ENCODE data around the gene ATPAF2.

Gene ATPAF2

DNA sequence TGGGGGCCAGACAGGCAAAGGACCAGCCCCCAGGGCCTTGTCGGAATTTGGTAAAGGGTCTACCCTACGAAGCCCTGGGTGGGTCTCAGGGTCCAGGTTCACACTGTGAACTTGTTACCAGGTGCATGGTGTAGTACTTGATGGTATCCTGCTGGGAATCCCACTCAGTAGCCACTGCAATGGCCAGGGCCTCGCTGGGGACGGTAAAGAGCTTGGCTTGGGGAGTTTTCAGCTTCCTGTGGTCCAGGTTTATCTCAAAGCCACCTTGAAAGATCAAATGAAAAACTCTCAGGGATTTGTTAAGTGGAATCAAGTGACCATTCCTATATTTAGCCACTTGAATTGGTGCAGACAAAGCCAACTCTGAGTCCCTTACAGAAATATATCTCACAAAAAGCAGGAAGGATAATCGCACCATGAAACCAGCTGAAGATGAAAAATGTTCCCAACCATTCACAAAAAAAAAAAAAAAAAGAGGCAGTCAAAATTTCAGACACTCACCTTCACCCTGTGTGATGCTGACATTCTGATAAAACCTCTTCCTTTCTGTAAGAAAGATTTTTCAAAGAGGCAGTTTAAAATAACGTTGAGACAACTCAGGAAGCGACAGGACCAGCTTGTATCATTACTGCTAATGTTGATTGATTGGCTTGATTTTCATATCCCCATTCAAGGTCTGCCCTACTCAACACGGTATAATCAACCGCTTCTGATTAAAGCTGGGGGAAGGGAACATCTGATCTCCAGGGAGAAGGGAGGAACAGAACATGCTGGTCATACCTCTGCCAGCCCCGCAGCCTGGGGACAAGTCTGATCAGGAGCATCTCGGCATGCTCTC lies 10.6 kb downstream of the ATPAF2 start:
- Mint-ChIP-seq H3K36me3 (ENCODE audit: low read depth) (peaks cover 46% of the 10 kb centered on the region), H3K4me3 (no peak overlapping the region), H3K27ac (no peak overlapping the region), H3K4me1 (ENCODE audit: low read depth) (peaks cover 40% of the 10 kb centered on the region), H3K9me3 (no peaks in the 10 kb centered on the region), H3K27me3 (no peaks in the 10 kb centered on the region)
- no peak for DNase-seq

DNA sequence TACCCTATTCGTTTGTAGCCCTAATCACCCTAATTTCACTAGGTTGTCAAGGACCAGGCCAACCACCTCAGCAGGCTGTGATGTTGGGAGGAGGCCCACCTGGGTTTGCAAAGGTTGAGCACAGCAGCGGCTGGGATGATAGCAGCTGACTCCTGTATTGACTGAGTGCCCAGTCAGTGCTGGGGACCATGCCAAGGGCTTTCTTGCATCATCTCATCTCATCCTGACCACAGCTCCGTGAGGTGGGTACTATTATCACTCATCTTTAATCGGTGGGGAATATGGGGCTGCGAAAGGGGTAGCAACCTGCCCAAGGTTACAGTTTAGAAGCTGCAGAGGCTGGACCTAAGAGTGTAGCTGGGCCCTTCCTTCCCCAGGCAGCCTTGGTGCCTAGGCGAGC lies 11.7 kb downstream of the ATPAF2 start:
- DNase-seq, result no peak
- no peak overlapping the region for H3K27ac Mint-ChIP-seq
- peaks cover 29% of the 10 kb centered on the region for H3K4me1 Mint-ChIP-seq (ENCODE audit: low read depth)
- H3K9me3 Mint-ChIP-seq, result no peaks in the 10 kb centered on the region
- H3K36me3 Mint-ChIP-seq (ENCODE audit: low read depth), result peaks cover 50% of the 10 kb centered on the region
- no peaks in the 10 kb centered on the region for H3K27me3 Mint-ChIP-seq
- H3K4me3 Mint-ChIP-seq, result no peak overlapping the region

DNA sequence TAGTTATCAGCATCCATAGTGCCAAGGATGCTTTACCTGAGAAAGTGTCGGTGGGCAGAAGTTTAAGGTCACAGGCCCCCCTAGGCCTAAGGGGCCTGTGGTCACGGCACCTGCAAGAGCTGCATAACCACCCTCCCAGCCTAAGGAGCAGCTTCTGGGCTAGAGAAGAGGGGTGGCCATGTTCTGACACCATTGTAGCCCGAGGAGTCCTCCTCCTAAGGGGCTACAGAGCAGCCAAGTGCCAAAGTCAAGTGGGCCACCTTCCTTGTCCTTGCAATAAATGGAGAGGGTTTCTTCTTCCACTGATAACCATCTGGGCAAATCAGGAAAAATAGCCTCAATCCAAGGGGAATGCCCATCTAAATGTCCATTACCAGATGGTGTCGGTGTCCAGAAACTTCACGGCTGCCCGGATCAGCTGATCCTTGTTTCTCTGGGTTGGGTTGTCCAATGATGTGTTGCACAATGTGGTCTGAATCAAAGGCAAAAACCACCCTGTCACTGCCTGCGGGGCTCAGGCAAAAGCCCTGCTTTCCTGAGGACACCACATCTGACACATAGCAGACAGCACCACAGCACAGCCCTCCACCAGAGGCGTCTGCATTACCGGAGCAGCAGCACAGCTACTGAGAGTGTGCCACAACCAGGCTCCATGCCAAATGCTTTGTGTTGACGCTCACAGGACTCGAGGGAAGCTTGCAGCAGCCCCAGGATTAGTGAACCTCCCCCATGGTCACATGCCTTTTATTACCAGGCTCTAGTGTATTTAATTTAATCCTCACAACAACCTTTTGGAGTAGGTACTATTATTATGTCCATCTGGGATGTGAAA lies 12.8 kb downstream of the ATPAF2 start:
- Mint-ChIP-seq H3K36me3 (ENCODE audit: low read depth) (peaks cover 55% of the 10 kb centered on the region), H3K27ac (peak overlapping the region; percentile 69), H3K4me1 (ENCODE audit: low read depth) (peaks cover 23% of the 10 kb centered on the region), H3K9me3 (no peaks in the 10 kb centered on the region), H3K4me3 (no peak overlapping the region), H3K27me3 (no peaks in the 10 kb centered on the region)
- no peak for DNase-seq

DNA sequence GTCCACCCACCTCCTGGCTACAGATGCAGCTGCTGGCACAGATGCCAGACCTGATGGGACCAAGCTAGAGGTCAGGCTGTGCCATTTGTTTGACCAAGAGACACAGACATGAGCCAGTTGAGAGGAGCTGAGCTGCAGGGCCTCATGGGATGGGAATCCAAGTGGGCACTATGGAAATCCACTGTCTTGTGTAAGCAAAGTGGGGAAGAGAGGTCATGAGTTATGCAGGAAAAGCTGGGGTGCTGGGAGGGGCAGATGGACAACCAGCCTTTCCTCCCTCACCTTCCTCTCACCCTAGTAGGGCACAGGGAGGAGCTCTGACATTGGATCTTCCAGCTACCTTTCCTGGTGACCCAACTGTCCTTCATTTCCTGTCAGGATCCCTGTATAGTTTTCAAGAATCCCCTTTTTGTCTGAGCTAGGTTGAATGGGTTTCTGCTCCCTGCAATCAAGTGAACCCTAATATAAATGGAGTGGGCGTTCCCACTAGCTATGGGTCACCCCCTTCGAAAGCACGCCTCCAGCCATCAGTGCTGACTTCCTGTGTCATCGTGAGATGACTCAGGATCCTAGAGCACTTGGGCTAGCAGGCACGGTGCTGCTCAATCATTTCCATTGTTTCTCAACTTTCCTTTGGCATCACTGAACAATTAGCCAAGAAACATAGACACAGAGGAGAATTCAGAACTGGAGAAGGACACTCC lies 13.6 kb downstream of the ATPAF2 start:
- Mint-ChIP-seq H3K4me3 (no peak overlapping the region), H3K36me3 (ENCODE audit: low read depth) (peaks cover 60% of the 10 kb centered on the region), H3K27me3 (no peaks in the 10 kb centered on the region), H3K4me1 (ENCODE audit: low read depth) (peaks cover 23% of the 10 kb centered on the region), H3K9me3 (no peaks in the 10 kb centered on the region), H3K27ac (peak overlapping the region; percentile 69)
- no peak for DNase-seq

DNA sequence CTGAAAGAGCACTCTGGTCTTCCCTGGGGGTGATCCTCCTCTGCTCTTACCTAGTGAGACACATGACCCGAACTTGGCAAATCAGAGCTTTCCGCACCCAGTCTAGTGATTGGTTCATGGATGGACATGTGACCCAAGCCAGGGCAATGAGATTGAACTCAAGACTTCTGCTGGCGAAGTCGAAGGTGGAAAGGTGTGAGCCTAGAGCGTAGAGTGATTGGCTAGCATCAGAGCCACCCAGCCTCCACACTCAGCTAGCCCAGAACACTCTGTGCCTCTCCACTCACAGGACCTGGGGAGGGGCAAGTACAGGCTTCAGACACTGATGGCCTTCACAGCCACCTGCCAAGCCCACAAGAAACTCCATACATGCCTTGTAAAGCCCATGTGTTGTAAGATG lies 17.6 kb downstream of the ATPAF2 start:
- H3K27ac Mint-ChIP-seq, result no peak overlapping the region
- no peaks in the 10 kb centered on the region for H3K27me3 Mint-ChIP-seq
- peaks cover 15% of the 10 kb centered on the region for H3K4me1 Mint-ChIP-seq (ENCODE audit: low read depth)
- peaks cover 76% of the 10 kb centered on the region for H3K36me3 Mint-ChIP-seq (ENCODE audit: low read depth)
- H3K9me3 Mint-ChIP-seq, result no peaks in the 10 kb centered on the region
- DNase-seq, result no peak
- no peak overlapping the region for H3K4me3 Mint-ChIP-seq

DNA sequence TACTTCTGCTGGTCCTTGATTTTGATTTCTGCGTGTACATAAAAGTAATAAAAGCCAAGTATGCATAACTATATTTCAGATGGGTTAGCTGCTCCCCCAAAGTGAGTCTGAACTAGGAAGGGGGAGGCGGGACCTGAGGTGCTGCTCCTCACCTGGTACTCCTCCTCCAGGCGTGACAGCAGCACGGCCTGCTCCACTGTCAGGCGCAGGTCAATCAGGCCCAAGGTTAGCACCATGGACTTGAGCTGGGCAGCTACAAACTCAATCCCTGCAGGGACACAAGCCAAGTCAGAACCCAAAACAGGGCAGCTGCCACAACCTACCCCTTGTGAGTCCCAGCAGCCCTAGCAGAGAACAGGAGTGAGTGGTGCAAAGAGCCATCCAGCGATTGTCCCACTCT lies 18.0 kb downstream of the ATPAF2 start:
- Mint-ChIP-seq H3K27me3 (no peaks in the 10 kb centered on the region), H3K36me3 (ENCODE audit: low read depth) (peaks cover 77% of the 10 kb centered on the region), H3K4me3 (no peak overlapping the region), H3K27ac (no peak overlapping the region), H3K4me1 (ENCODE audit: low read depth) (peaks cover 11% of the 10 kb centered on the region), H3K9me3 (no peaks in the 10 kb centered on the region)
- no peak for DNase-seq

DNA sequence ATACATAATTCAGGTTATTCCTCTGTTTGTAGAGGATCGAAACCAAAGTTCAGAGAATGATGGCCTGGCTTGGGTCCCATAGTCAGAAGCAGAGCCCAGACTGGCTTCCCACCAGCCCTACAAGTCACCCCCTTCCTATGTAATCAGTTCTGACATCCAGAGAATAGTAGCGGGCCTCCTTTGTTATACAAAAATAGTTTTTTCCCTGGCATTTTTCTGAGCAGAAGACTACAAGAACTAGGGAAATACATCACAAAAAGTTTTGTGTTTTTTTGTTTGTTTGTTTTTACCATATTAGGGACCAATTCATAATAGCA lies 19.2 kb downstream of the ATPAF2 start:
- Mint-ChIP-seq H3K27me3 (no peaks in the 10 kb centered on the region), H3K9me3 (no peaks in the 10 kb centered on the region), H3K4me3 (no peak overlapping the region), H3K36me3 (ENCODE audit: low read depth) (peaks cover 78% of the 10 kb centered on the region), H3K27ac (no peak overlapping the region), H3K4me1 (ENCODE audit: low read depth) (no peaks in the 10 kb centered on the region)
- DNase-seq, result no peak

DNA sequence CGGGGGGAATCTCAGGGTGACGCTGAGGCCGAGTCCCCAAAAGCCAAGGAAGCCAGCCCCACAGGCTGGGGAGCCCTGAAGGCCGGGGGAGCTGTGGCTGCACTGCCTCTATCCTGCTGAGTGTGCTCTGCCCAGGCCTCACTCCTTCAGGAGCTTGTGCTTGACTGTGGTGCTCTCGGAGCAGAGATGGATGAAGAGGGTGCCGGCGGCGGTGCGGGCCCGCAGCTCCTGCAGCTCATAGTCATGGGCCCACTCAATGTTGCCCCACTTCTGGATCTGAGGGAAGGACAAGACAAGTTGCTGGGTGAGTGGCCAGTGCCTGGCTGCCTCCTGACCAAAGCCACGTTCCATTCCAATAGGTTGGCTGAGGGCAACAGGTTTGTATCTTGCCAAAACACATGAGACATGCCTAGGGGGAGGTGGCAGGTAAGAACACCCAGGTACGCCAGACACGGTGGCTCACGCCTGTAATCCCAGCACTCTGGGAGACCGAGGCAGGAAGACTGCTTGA lies 20.5 kb downstream of the ATPAF2 start:
- Mint-ChIP-seq H3K27ac (no peak overlapping the region), H3K27me3 (no peaks in the 10 kb centered on the region), H3K36me3 (ENCODE audit: low read depth) (peaks cover 75% of the 10 kb centered on the region), H3K9me3 (no peaks in the 10 kb centered on the region), H3K4me1 (ENCODE audit: low read depth) (no peaks in the 10 kb centered on the region), H3K4me3 (no peak overlapping the region)
- DNase-seq, result no peak

GRCh38 chr17:18017958-18018357 lies 21.0 kb downstream of the ATPAF2 start:
- Mint-ChIP-seq H3K4me1 (ENCODE audit: low read depth) (no peaks in the 10 kb centered on the region), H3K9me3 (no peaks in the 10 kb centered on the region), H3K36me3 (ENCODE audit: low read depth) (peaks cover 78% of the 10 kb centered on the region), H3K27me3 (no peaks in the 10 kb centered on the region), H3K27ac (no peak overlapping the region), H3K4me3 (no peak overlapping the region)
- no peak for DNase-seq

GRCh38 chr17:18016426-18016825 lies 22.5 kb downstream of the ATPAF2 start:
- no peak overlapping the region for H3K27ac Mint-ChIP-seq
- H3K36me3 Mint-ChIP-seq (ENCODE audit: low read depth), result peaks cover 83% of the 10 kb centered on the region
- H3K27me3 Mint-ChIP-seq, result no peaks in the 10 kb centered on the region
- H3K4me1 Mint-ChIP-seq (ENCODE audit: low read depth), result no peaks in the 10 kb centered on the region
- no peaks in the 10 kb centered on the region for H3K9me3 Mint-ChIP-seq
- no peak overlapping the region for H3K4me3 Mint-ChIP-seq
- DNase-seq, result no peak

GRCh38 chr17:18015593-18015992 lies 23.4 kb downstream of the ATPAF2 start:
- no peak overlapping the region for H3K4me3 Mint-ChIP-seq
- no peaks in the 10 kb centered on the region for H3K9me3 Mint-ChIP-seq
- H3K36me3 Mint-ChIP-seq (ENCODE audit: low read depth), result peaks cover 82% of the 10 kb centered on the region
- H3K27me3 Mint-ChIP-seq, result no peaks in the 10 kb centered on the region
- H3K27ac Mint-ChIP-seq, result no peak overlapping the region
- DNase-seq, result no peak
- H3K4me1 Mint-ChIP-seq (ENCODE audit: low read depth), result no peaks in the 10 kb centered on the region

GRCh38 chr17:18014006-18014405 lies 25.0 kb downstream of the ATPAF2 start:
- H3K27ac Mint-ChIP-seq, result no peak overlapping the region
- DNase-seq, result no peak
- peaks cover 83% of the 10 kb centered on the region for H3K36me3 Mint-ChIP-seq (ENCODE audit: low read depth)
- H3K4me3 Mint-ChIP-seq, result no peak overlapping the region
- H3K27me3 Mint-ChIP-seq, result no peaks in the 10 kb centered on the region
- H3K9me3 Mint-ChIP-seq, result no peaks in the 10 kb centered on the region
- no peaks in the 10 kb centered on the region for H3K4me1 Mint-ChIP-seq (ENCODE audit: low read depth)

GRCh38 chr17:18011286-18011685 lies 27.7 kb downstream of the ATPAF2 start:
- H3K9me3 Mint-ChIP-seq, result no peaks in the 10 kb centered on the region
- H3K27ac Mint-ChIP-seq, result no peak overlapping the region
- H3K27me3 Mint-ChIP-seq, result no peaks in the 10 kb centered on the region
- H3K36me3 Mint-ChIP-seq (ENCODE audit: low read depth), result peaks cover 78% of the 10 kb centered on the region
- DNase-seq, result no peak
- H3K4me3 Mint-ChIP-seq, result no peak overlapping the region
- H3K4me1 Mint-ChIP-seq (ENCODE audit: low read depth), result no peaks in the 10 kb centered on the region

DNA sequence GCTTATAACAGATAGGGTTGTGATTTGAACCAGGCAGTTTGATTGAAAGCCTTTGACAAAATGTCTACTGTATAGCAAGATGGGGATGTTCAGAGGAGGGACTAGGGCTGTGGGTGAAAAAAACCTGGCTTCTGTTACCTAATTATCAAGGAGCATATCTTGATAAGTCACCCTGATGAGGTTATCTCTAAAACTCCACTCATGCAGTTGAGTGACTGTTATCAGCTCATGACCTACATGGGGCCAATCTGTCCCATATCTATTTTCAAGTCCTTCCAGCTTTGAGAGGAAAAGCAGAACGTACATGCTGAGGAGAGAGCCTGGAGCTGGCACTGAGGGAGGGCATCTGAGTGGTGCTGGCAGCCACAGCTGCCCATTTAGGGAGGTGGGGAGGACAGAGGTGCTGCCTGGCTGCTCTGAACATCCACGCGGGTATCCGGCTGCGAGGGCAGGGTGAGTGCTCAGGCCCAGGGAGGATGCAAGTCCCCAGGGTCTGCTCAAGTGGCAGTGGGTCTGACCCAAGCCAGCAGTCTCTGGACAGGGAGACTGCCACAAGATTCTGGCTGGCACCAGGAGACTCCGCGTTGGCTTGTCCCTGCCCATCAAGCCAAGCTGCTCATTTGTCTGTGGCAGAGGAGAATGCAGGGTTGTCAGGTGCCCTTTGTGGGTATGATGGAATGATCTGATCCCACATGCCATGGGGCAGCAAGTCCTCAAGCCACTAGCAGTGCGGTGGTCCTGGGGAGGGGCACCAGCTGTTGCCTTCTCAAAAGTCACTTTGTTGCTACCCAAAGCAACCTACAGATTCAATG lies 29.2 kb downstream of the ATPAF2 start:
- H3K4me3 Mint-ChIP-seq, result no peak overlapping the region
- no peaks in the 10 kb centered on the region for H3K9me3 Mint-ChIP-seq
- no peaks in the 10 kb centered on the region for H3K4me1 Mint-ChIP-seq (ENCODE audit: low read depth)
- peaks cover 69% of the 10 kb centered on the region for H3K36me3 Mint-ChIP-seq (ENCODE audit: low read depth)
- H3K27me3 Mint-ChIP-seq, result no peaks in the 10 kb centered on the region
- DNase-seq, result no peak
- no peak overlapping the region for H3K27ac Mint-ChIP-seq
